ENCODE results near the gene CEACAM4.
A peak's percentile ranks its signal among the peaks of the same experiment; 100 is the strongest.

CEACAM4 gene

DNA sequence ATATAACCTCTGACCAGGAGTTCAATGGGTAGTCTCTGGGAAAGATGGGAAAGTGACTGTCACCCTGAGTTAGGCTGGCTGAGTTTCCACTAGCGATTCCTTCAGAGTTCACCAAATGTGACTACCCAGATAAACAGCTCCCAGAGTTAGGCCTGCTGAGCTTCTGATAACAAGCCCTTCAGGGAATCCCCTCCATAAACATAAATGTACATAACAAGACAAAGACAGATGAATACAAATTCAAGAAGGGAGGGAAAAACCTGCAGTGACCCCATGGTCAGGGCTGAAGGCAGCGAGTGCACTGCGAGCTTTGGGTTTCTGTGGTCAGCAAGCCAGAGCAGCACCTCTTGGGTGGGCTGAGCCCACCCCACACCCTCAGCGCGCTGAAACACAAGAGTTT, 25.4 kb upstream of the CEACAM4 start:
- TF ChIP-seq, protein P1, sequence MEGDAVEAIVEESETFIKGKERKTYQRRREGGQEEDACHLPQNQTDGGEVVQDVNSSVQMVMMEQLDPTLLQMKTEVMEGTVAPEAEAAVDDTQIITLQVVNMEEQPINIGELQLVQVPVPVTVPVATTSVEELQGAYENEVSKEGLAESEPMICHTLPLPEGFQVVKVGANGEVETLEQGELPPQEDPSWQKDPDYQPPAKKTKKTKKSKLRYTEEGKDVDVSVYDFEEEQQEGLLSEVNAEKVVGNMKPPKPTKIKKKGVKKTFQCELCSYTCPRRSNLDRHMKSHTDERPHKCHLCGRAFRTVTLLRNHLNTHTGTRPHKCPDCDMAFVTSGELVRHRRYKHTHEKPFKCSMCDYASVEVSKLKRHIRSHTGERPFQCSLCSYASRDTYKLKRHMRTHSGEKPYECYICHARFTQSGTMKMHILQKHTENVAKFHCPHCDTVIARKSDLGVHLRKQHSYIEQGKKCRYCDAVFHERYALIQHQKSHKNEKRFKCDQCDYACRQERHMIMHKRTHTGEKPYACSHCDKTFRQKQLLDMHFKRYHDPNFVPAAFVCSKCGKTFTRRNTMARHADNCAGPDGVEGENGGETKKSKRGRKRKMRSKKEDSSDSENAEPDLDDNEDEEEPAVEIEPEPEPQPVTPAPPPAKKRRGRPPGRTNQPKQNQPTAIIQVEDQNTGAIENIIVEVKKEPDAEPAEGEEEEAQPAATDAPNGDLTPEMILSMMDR (IDR thresholded peaks at IDR 0.05; ENCODE audit: borderline replicate concordance, control extremely low read depth, extremely low read depth, insufficient read depth, missing control alignments) = no peak
- DNase-seq (ENCODE audit: low spot score) = no peak
- in situ Hi-C loops (cut with MboI; ENCODE audit: low sequenced_read_pairs, unreplicated experiment) = no loop called here

DNA sequence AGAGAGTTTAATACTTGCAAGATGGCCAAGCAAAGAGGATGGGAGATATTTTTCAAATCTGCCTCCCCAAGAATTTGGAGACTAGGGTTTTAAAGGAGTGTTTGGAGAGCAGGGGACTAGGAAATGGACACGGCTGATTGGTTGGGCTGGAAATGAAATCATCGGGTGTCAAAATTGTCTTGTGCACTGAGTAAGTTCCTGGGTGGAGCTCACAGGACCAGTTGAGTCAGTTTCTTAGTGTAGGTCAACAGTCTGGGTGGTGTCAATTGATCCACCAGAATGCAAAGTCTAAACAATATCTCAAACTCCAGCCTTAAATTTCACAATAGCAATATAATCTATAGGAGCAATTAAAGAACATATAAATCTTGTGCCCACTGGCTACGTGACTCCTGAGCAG, 23.0 kb upstream of the CEACAM4 start:
- TF ChIP-seq, protein P1 (IDR thresholded peaks at IDR 0.05; ENCODE audit: borderline replicate concordance, control extremely low read depth, extremely low read depth, insufficient read depth, missing control alignments) = no peak
- DNase-seq (ENCODE audit: low spot score) = no peak
- in situ Hi-C loops (cut with MboI; ENCODE audit: low sequenced_read_pairs, unreplicated experiment) = no loop called here

DNA sequence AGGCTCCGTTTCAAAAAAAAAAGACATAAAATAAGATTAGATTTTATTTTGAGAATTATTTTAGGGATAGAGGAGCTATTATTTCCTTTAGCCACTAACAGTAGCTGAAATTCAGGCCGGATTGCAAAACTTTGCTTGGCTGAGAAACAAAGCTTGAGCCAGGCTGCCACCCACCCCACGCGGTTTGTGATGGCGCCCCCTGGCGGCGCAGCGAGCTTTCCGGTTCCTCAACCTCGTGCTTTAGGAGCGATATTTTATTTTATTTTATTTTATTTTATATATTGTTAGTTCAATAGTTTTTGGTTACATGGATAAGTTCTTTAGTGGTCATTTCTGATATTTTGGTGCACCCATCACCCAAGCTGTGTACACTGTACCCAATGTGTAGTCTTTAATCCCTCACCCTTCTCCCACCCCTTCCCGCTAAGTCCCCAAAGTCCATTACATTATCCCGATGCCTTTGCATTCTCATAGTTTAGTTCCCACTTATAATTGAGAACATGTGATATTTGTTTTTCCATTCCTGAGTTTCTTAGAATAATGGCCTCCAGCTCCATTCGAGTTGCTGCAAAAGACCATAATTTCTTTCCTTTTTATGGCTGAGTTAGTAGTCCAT, 19.8 kb upstream of the CEACAM4 start:
- TF ChIP-seq, protein P1 (IDR thresholded peaks at IDR 0.05; ENCODE audit: borderline replicate concordance, control extremely low read depth, extremely low read depth, insufficient read depth, missing control alignments) = peak; percentile 16
- DNase-seq (ENCODE audit: low spot score) = peak; percentile 37
- in situ Hi-C loops (cut with MboI; ENCODE audit: low sequenced_read_pairs, unreplicated experiment) = no loop called here

DNA sequence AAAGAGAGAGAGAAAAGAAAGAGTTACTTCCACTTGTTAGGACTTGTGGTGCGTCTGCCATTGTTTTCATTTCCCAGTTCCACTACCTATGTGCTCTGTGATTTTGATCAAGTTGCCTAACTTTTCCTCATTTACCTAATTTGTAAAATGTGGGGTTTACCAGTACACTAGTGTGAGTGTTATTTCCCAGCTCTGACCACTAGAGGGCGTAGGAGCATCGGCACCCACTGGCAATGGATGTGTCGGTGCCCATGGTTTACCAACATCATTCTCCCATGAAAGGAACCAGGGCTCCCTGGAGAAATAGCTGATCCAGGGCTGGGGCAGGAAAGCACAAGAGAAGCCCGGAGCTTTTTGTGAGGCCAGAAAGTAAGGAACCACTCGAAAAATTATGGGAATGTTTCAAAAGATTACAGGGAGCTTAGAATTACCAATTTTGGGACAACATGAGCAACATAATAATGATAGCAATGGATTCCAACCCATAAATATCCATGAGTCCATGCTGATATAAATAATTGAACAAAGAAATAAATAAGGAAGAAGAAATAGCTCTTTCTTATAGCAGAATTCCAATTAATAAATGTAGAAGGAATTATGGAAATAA, 15.1 kb upstream of the CEACAM4 start:
- in situ Hi-C loops (cut with MboI; ENCODE audit: low sequenced_read_pairs, unreplicated experiment) = no loop called here

DNA sequence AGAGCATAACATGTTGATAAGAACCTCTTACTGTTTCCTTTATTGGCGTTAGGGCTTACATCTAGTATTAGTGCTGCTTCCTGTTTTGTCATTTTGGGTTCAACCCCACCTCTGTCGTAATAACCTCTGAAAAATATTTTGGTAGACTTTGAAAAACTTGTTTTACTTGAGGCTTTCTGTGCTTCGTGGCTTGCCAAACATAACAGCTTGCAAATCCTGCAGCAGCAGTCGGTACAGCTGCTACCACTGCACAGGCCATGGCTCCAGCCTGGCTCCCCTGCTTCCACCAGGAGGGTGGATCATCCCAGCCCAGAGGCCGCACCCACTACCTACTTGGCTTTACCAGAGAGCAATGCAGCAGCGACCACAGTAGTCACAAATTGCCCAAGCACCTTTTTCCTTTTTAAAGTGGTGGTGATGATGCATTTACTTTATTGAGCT, 11.8 kb upstream of the CEACAM4 start:
- TF ChIP-seq, protein P1 (IDR thresholded peaks at IDR 0.05; ENCODE audit: borderline replicate concordance, control extremely low read depth, extremely low read depth, insufficient read depth, missing control alignments) = no peak
- no peak for DNase-seq (ENCODE audit: low spot score)
- in situ Hi-C loops (cut with MboI; ENCODE audit: low sequenced_read_pairs, unreplicated experiment) = no loop called here

More for the DNA sequence above, 15.1 kb upstream of the CEACAM4 start:
- TF ChIP-seq, protein P1 (IDR thresholded peaks at IDR 0.05; ENCODE audit: borderline replicate concordance, control extremely low read depth, extremely low read depth, insufficient read depth, missing control alignments) = peak; percentile 86
- DNase-seq (ENCODE audit: low spot score) = peak; percentile 83

DNA sequence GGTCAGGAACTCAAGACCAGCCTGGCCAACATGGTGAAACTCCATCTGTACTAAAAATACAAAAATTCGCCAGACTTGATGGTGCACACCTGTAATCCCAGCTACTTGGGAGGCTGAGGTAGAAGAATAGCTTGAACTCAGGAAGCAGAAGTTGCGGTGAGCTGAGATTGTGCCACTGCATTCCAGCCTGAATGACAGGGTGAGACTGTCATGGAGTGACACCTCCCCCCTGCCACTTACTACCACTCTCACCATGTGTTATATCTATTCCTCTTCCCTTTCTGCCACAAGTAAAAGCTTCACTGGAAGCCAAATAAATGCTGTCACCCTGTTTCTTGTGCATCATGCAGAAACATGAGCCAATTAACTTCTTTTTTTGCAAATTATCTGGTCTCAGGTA, 10.6 kb upstream of the CEACAM4 start:
- TF ChIP-seq, protein P1 (IDR thresholded peaks at IDR 0.05; ENCODE audit: borderline replicate concordance, control extremely low read depth, extremely low read depth, insufficient read depth, missing control alignments) = no peak
- in situ Hi-C loops (cut with MboI; ENCODE audit: low sequenced_read_pairs, unreplicated experiment) = no loop called here
- DNase-seq (ENCODE audit: low spot score) = no peak
